NCI-H2171 treated with DMSO at 0.1 percent for 48 hours (cell line): ENCODE data around the gene DEFB108B.
"Not testable (repeated sequence)": the region's sequence is repeated elsewhere in the genome, so short reads cannot be mapped to it uniquely, and the experiment has no call there.

Source experiments
- DNase-seq: peaks from one replicate; lab custom pipeline; 2025; lab: John Stamatoyannopoulos, UW

Gene DEFB108B

GRCh38 chr11:71832811-71833210, at the start of gene DEFB108B:
DEFB108B (plus strand) TSS chr11:71833200; CDS start chr11:71833200, 0 bp downstream.
- DNase-seq: not testable (repeated sequence)

- peak; percentile 79 for DNase-seq
Observed at GRCh38 chr11:71786114-71786847, 46.7 kb upstream of the DEFB108B start.

- not testable (repeated sequence) for DNase-seq
Observed at GRCh38 chr11:71786848-71787097, 46.2 kb upstream of the DEFB108B start.

GRCh38 chr11:71787098-71787823, 45.7 kb upstream of the DEFB108B start:
- DNase-seq: peak; percentile 99

- peak; percentile 72 for DNase-seq
Observed at GRCh38 chr11:71787824-71788454, 45.1 kb upstream of the DEFB108B start.

- peak; percentile 25 for DNase-seq
Observed at GRCh38 chr11:71789444-71790196, 43.4 kb upstream of the DEFB108B start.

- DNase-seq: peak; percentile 31
Observed at GRCh38 chr11:71791111-71791510, 41.9 kb upstream of the DEFB108B start.

DNA sequence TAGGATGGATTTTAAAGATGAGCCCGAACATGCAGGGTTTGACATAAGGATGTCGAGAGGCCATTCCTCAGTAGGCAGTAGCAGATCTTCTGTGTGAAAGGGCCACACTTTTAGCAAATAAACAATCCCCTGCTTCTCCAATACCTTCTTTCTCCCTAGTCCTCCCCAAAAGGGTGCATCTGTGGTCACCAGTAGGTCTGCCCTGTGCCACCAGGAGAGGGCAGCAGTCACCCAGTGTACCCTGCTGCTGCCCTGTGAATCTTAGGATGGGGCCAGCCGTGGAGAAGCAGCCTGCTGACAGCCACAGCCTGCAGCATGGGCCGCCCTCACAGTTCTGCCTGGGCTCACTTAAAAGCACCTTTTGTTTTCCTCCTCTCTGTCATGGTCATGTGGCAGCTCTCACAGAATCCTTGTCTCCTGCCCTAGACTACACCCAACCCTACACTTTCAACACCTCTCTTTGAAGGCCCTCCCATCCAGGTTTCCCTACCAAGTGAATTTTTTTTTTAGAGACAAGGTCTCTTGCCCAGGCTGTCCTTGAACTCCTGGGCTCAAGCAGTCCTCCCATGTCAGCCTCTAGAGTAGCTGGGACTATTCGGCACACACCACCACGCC, 40.3 kb upstream of the DEFB108B start:
- DNase-seq: peak; percentile 17

GRCh38 chr11:71794386-71795040, 38.5 kb upstream of the DEFB108B start:
- DNase-seq: not testable (repeated sequence)

DNA sequence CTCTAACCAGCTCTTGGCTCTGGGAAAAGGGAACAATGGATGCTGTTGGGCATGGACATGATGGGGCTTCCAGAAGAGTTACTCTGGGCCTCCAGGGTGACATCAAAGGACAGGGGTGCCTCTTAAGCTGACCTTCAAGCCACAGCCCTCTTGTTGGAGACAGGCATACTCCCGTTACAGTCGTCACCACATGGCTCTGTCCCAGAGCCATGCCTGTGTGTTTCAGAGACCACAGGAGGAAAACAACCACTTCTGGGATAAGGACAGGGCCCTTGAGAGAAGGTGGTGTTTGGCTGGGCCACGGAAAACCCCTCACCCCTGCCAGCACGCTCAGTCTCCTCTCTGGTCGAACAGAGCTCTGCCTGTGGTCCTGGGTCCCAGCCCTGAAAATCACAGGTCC, 37.8 kb upstream of the DEFB108B start:
- DNase-seq: not testable (repeated sequence)

GRCh38 chr11:71796016-71796415, 37.0 kb upstream of the DEFB108B start:
- DNase-seq: not testable (repeated sequence)

DNA sequence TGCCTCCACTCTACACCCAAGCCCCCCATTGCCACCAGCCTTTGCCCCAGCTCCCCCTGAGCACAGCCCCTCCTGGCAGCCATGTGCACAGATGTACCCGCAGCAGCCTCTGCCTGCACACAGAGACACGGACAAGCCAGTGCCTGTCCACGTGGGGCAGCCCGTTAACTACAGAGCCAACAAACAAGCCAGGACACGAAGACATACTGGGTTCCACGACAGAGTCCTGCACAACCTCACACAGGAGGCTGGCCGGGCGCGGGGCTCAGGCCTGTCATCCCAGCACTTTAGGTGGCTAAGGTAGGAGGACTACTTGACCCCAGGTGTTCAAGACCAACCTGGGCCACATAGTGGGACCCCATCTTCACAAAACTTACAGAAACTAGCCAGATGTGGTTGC, 36.2 kb upstream of the DEFB108B start:
- DNase-seq: not testable (repeated sequence)

DNA sequence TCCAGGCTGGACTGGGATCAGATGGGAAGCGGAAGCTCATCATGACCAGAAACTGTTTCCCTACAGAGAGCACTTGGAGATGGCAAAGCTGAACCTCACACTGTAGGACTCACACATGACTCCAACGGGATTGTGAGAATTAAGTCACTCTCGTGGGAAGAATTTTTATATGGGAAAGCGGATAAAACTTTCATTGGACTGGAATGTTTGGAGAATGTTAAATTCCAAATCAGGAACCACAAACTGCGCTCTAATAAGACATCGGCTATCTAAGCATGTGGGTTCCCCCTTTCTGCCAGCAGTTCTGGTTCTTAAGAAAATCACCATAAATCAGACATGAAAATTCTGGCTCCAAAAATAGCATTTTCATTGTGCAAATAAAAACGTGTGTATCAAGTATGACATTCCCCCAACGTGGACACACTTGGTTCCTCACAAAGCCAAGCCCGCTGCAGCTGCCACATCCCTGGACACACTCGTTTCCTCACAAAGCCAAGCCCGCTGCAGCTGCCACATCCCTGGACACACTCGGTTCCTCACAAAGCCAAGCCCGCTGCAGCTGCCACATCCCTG, 33.4 kb upstream of the DEFB108B start:
- DNase-seq: not testable (repeated sequence)

GRCh38 chr11:71800335-71800953, 32.6 kb upstream of the DEFB108B start:
- not testable (repeated sequence) for DNase-seq

- DNase-seq: not testable (repeated sequence)
Observed at GRCh38 chr11:71801026-71801425, 32.0 kb upstream of the DEFB108B start.

GRCh38 chr11:71802874-71803273, 30.1 kb upstream of the DEFB108B start:
- not testable (repeated sequence) for DNase-seq

- not testable (repeated sequence) for DNase-seq
Observed at GRCh38 chr11:71804158-71804947, 28.6 kb upstream of the DEFB108B start.

- not testable (repeated sequence) for DNase-seq
Observed at GRCh38 chr11:71812529-71812928, 20.5 kb upstream of the DEFB108B start.

- peak; percentile 81 for DNase-seq
Observed at GRCh38 chr11:71813481-71814355, 19.3 kb upstream of the DEFB108B start.
